ENCODE data around the gene KXD1. TPM values are rescaled to one million over a fixed set of nuclear protein-coding genes. Genes with fewer than 3 reads are reported as not detected.

The KXD1 gene
- total RNA-seq, 2 donors from 2014 or later = 108 to 115 TPM

DNA sequence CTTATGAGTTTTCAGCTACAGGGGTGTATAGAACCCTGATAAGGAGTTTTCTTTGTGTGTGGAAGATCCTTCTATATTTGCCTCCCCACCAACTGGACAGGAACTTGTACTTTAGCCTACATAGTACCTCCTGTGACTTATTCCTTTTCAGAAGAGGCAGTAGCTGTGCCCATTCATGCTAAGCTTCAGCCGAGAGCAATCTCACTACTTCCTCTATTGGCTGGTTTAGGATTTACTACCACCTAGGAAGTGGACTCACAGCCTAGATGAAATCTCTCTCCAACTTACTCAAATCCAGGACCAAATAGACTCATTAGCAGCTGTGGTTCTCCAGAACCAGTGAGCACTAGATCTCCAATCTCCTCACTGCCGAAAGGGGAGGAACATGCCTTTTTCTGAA is 28.6 kb downstream of the KXD1 start:
- Mint-ChIP-seq H3K27me3 (ENCODE audit: insufficient read depth) (peaks cover 4% of the 10 kb centered on the region), H3K36me3 (ENCODE audit: low read depth) (peaks cover 3% of the 10 kb centered on the region), H3K9me3 (no peaks in the 10 kb centered on the region), H3K27ac (no peak overlapping the region), H3K4me3 (no peak overlapping the region), H3K4me1 (peaks cover 9% of the 10 kb centered on the region)
- no peak overlapping the region for H3K4me3 ChIP-seq (ENCODE audit: low read length)
- H3K27me3 ChIP-seq (ENCODE audit: control insufficient read depth, insufficient read depth, low read length, poor library complexity, severe bottlenecking) = no peaks in the 10 kb centered on the region
- H3K9me3 ChIP-seq (ENCODE audit: control insufficient read depth, low read length) = no peaks in the 10 kb centered on the region
- DNase-seq = no peak
- H3K36me3 ChIP-seq (ENCODE audit: control insufficient read depth, insufficient read depth, low read length) = peaks cover 3% of the 10 kb centered on the region
- WGBS, 2 experiments (ENCODE audit: insufficient coverage in 1 of 2, insufficient read length in 1 of 2) = 92 to 100% methylated on average over 1 to 2 of the region's 2 CpGs
- H3K9ac ChIP-seq (ENCODE audit: extremely low read depth, low read length, poor library complexity, severe bottlenecking) = no peak overlapping the region
- TF ChIP-seq, protein P1, sequence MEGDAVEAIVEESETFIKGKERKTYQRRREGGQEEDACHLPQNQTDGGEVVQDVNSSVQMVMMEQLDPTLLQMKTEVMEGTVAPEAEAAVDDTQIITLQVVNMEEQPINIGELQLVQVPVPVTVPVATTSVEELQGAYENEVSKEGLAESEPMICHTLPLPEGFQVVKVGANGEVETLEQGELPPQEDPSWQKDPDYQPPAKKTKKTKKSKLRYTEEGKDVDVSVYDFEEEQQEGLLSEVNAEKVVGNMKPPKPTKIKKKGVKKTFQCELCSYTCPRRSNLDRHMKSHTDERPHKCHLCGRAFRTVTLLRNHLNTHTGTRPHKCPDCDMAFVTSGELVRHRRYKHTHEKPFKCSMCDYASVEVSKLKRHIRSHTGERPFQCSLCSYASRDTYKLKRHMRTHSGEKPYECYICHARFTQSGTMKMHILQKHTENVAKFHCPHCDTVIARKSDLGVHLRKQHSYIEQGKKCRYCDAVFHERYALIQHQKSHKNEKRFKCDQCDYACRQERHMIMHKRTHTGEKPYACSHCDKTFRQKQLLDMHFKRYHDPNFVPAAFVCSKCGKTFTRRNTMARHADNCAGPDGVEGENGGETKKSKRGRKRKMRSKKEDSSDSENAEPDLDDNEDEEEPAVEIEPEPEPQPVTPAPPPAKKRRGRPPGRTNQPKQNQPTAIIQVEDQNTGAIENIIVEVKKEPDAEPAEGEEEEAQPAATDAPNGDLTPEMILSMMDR (conservative IDR thresholded peaks at IDR 0.05) = peak; percentile 19
- H3K4me1 ChIP-seq (ENCODE audit: control insufficient read depth, insufficient read depth, low read length) = no peaks in the 10 kb centered on the region
- H3K27ac ChIP-seq (ENCODE audit: low read depth, low read length) = no peak overlapping the region

DNA sequence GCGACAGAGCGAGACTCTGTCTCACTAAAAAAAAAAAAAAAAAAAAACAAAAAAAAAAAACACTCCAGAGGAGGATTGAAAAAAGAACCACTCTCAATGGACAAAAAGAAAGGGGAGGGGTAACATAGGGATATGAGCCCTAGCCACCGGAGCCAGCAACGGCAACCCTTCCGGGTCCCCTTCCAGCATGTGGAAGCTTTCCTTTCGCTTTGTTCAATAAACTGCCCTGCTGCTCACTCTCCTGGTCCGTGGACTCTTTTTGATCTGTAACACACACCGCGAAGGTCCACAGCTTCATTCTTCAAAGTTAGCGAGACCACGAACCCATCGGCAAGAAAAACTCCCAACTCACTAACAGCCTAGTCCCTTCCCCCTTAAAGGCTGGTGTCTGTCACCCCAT is 29.9 kb downstream of the KXD1 start:
- Histone ChIP-seq H3K4me3 (ENCODE audit: low read length) (no peak overlapping the region), H3K36me3 (ENCODE audit: control insufficient read depth, insufficient read depth, low read length) (peaks cover 9% of the 10 kb centered on the region), H3K9ac (ENCODE audit: extremely low read depth, low read length, poor library complexity, severe bottlenecking) (no peak overlapping the region), H3K9me3 (ENCODE audit: control insufficient read depth, low read length) (no peaks in the 10 kb centered on the region), H3K27ac (ENCODE audit: low read depth, low read length) (no peak overlapping the region), H3K27me3 (ENCODE audit: control insufficient read depth, insufficient read depth, low read length, poor library complexity, severe bottlenecking) (no peaks in the 10 kb centered on the region), H3K4me1 (ENCODE audit: control insufficient read depth, insufficient read depth, low read length) (no peaks in the 10 kb centered on the region)
- TF ChIP-seq, protein P1 (conservative IDR thresholded peaks at IDR 0.05) = no peak
- H3K27me3 Mint-ChIP-seq (ENCODE audit: insufficient read depth) = peaks cover 4% of the 10 kb centered on the region
- no peaks in the 10 kb centered on the region for H3K9me3 Mint-ChIP-seq
- H3K36me3 Mint-ChIP-seq (ENCODE audit: low read depth) = peaks cover 3% of the 10 kb centered on the region
- H3K4me1 Mint-ChIP-seq = peaks cover 9% of the 10 kb centered on the region
- H3K4me3 Mint-ChIP-seq = peak overlapping the region; percentile 77
- H3K27ac Mint-ChIP-seq = peak overlapping the region; percentile 87
- WGBS, 2 experiments (ENCODE audit: insufficient coverage in 1 of 2, insufficient read length in 1 of 2) = 95 to 97% methylated on average over 8 to 10 of the region's 12 CpGs
- DNase-seq = no peak

DNA sequence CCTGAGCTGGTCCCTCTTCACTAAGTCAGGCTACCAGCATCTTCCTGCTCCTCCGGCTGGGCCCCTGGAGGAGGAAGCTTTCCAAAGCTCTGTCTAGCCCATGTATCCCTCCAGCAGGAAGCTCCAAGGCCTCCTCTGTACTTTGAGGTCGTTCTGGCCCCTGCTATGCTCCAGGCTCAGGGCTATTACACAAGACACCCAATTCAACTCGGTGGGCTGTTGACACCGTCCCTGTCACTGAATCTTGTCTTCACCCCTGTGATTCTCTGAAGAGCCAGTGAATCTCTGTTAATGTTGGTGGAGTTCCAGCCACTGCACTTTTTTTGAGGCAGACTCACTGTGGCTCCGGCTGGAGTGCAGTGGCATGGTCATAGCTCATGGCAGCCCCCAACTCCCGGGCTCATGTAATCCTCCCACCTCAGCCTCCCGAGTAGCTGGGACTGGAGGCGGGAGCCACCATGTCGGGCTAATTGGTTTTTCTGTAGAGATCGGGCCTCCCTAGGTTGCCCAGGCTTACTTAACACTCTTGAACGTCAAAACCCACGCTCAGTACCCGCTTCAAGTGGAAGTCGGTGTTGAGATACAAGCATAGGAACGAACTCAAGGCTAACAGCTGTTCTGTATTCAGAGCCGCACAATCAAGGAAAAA is 30.4 kb downstream of the KXD1 start:
- H3K4me1 Mint-ChIP-seq = peaks cover 10% of the 10 kb centered on the region
- no peaks in the 10 kb centered on the region for H3K9me3 Mint-ChIP-seq
- peak; percentile 53 for DNase-seq
- H3K27me3 Mint-ChIP-seq (ENCODE audit: insufficient read depth) = peaks cover 4% of the 10 kb centered on the region
- peak overlapping the region; percentile 77 for H3K4me3 Mint-ChIP-seq
- no peaks in the 10 kb centered on the region for H3K9me3 ChIP-seq (ENCODE audit: control insufficient read depth, low read length)
- H3K27ac ChIP-seq (ENCODE audit: low read depth, low read length) = peak overlapping the region; percentile 37
- WGBS, 2 experiments (ENCODE audit: insufficient coverage in 1 of 2, insufficient read length in 1 of 2) = 62 to 66% methylated on average over 9 to 16 of the region's 16 CpGs
- H3K27ac Mint-ChIP-seq = peak overlapping the region; percentile 87
- peak overlapping the region; percentile 65 for H3K9ac ChIP-seq (ENCODE audit: extremely low read depth, low read length, poor library complexity, severe bottlenecking)
- no peaks in the 10 kb centered on the region for H3K27me3 ChIP-seq (ENCODE audit: control insufficient read depth, insufficient read depth, low read length, poor library complexity, severe bottlenecking)
- H3K4me3 ChIP-seq (ENCODE audit: low read length) = peak overlapping the region; percentile 86
- TF ChIP-seq, protein P1 (conservative IDR thresholded peaks at IDR 0.05) = no peak
- no peaks in the 10 kb centered on the region for H3K4me1 ChIP-seq (ENCODE audit: control insufficient read depth, insufficient read depth, low read length)
- peaks cover 9% of the 10 kb centered on the region for H3K36me3 ChIP-seq (ENCODE audit: control insufficient read depth, insufficient read depth, low read length)
- H3K36me3 Mint-ChIP-seq (ENCODE audit: low read depth) = peaks cover 4% of the 10 kb centered on the region

Data from endodermal cell (in vitro differentiated cells).